ENCODE measurements around the gene PAQR8. TPM values are rescaled to one million over a fixed set of nuclear protein-coding genes. Genes with fewer than 3 reads are reported as not detected.

PAQR8 gene, protein sequence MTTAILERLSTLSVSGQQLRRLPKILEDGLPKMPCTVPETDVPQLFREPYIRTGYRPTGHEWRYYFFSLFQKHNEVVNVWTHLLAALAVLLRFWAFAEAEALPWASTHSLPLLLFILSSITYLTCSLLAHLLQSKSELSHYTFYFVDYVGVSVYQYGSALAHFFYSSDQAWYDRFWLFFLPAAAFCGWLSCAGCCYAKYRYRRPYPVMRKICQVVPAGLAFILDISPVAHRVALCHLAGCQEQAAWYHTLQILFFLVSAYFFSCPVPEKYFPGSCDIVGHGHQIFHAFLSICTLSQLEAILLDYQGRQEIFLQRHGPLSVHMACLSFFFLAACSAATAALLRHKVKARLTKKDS
- 9.5 to 9.7 TPM (median 9.5 TPM) in 3 replicates for total RNA-seq

DNA sequence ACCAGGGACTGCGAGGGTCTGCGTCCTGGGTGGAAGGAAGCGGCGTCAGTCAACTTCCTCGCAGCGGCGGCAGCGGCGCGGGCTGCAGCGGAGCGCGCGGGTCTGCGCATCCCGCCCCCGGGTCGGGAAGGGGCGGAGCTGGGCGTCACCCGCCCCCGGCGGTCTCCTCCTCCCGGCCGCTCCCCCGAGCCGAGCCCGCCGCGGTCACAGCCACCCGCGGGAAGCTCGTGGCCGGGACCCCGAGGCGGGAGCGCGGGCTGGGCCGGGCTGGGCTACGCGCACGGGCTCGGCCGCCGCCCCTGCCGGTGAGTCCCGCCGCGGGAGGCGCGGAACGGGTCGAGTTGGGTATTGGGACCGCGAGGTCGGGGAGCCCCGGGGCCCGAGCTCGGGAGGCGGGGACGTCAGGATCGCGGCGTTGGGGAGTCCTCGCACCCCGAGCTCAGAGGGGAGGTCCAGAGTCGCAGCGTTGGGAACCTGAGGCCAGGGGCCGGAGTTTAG is at the start of gene PAQR8:
Gene PAQR8, plus strand, starts transcription at position 207 of the 498 bp plus-strand sequence. CDS start 41,063 bp downstream, outside the sequence.
- Mint-ChIP-seq H3K27me3 (ENCODE audit: low read depth) (peaks cover 12% of the 10 kb centered on the region), H3K9me3 (no peaks in the 10 kb centered on the region), H3K4me3 (peak within 1 kb of the TSS; percentile 88), H3K4me1 (peaks cover 37% of the 10 kb centered on the region), H3K36me3 (no peaks in the 10 kb centered on the region), H3K27ac (peak within 1 kb of the TSS; percentile 86)
- TF ChIP-seq, protein P1, sequence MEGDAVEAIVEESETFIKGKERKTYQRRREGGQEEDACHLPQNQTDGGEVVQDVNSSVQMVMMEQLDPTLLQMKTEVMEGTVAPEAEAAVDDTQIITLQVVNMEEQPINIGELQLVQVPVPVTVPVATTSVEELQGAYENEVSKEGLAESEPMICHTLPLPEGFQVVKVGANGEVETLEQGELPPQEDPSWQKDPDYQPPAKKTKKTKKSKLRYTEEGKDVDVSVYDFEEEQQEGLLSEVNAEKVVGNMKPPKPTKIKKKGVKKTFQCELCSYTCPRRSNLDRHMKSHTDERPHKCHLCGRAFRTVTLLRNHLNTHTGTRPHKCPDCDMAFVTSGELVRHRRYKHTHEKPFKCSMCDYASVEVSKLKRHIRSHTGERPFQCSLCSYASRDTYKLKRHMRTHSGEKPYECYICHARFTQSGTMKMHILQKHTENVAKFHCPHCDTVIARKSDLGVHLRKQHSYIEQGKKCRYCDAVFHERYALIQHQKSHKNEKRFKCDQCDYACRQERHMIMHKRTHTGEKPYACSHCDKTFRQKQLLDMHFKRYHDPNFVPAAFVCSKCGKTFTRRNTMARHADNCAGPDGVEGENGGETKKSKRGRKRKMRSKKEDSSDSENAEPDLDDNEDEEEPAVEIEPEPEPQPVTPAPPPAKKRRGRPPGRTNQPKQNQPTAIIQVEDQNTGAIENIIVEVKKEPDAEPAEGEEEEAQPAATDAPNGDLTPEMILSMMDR (IDR thresholded peaks at IDR 0.05; ENCODE audit: unreplicated experiment) = no peak
- peak; percentile 43 to 77 for DNase-seq (ENCODE audit: low spot score in 2 of 2, unreplicated experiment in 2 of 2)

DNA sequence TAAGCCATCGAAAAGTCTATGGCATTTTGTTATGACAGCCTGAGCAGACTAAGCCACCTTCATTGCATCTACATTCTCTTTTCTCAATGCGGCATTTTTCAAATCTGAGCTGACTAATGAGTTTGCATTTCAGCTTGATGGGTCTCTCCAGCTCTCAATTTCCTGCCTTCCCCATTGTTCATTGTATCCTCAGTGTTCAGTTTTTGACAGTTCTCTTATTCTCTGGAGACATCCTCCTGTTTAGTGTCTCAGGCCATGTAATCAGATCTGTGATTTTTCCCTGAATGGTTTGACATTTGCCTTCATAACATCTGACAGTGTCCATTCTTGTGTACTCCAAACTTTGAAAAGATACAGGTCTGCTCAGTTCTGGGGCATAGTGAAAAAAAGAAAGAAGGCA is 49.5 kb upstream of the PAQR8 start:
- no peaks in the 10 kb centered on the region for H3K9me3 Mint-ChIP-seq
- no peak for DNase-seq (ENCODE audit: low spot score in 2 of 2, unreplicated experiment in 2 of 2)
- no peak overlapping the region for H3K4me3 Mint-ChIP-seq
- no peaks in the 10 kb centered on the region for H3K27me3 Mint-ChIP-seq (ENCODE audit: low read depth)
- TF ChIP-seq, protein P1 (IDR thresholded peaks at IDR 0.05; ENCODE audit: unreplicated experiment) = no peak
- no peaks in the 10 kb centered on the region for H3K36me3 Mint-ChIP-seq
- no peak overlapping the region for H3K27ac Mint-ChIP-seq
- peaks cover 12% of the 10 kb centered on the region for H3K4me1 Mint-ChIP-seq

DNA sequence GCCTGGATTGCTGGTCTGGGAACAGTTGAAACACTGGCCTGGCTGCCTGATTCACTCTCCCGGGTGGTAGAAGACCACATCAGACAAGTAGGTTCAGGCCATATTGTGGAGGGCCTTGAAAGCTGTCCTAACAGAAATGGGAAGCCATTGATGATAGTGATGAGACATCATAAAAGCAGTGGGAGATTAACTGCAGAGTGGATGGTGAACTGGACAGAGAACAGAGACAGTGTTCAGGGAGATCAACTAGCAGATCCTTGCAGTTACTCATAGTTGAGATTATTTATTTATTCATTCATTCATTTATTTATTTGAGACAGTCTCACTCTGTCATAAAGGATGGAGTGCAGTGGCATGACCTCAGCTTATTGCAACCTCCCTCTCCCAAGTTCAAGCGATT is 47.2 kb upstream of the PAQR8 start:
- Mint-ChIP-seq H3K27ac (no peak overlapping the region), H3K36me3 (no peaks in the 10 kb centered on the region), H3K27me3 (ENCODE audit: low read depth) (no peaks in the 10 kb centered on the region), H3K4me1 (peaks cover 22% of the 10 kb centered on the region), H3K4me3 (no peak overlapping the region), H3K9me3 (no peaks in the 10 kb centered on the region)
- no peak for DNase-seq (ENCODE audit: low spot score in 2 of 2, unreplicated experiment in 2 of 2)
- TF ChIP-seq, protein P1 (IDR thresholded peaks at IDR 0.05; ENCODE audit: unreplicated experiment) = no peak

DNA sequence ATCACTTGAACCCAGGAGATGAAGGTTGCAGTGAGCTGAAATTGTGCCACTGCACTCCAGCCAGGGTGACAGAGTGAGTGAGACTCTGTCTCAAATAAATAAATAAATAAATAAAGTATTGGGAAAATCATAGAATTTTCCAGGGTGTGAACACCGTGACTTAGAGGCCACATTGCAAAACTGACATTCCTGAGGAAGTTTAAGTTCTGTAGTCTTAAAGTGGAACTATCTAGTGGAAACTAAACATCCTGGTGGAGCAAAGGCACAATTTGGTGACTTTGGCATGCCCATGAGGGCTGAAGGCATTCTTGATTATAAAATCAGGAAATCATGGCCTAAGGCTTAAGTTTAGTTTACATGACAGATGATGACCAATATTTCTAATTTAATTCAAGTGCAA is 44.7 kb upstream of the PAQR8 start:
- no peak overlapping the region for H3K27ac Mint-ChIP-seq
- H3K4me1 Mint-ChIP-seq = peaks cover 36% of the 10 kb centered on the region
- H3K9me3 Mint-ChIP-seq = no peaks in the 10 kb centered on the region

DNA sequence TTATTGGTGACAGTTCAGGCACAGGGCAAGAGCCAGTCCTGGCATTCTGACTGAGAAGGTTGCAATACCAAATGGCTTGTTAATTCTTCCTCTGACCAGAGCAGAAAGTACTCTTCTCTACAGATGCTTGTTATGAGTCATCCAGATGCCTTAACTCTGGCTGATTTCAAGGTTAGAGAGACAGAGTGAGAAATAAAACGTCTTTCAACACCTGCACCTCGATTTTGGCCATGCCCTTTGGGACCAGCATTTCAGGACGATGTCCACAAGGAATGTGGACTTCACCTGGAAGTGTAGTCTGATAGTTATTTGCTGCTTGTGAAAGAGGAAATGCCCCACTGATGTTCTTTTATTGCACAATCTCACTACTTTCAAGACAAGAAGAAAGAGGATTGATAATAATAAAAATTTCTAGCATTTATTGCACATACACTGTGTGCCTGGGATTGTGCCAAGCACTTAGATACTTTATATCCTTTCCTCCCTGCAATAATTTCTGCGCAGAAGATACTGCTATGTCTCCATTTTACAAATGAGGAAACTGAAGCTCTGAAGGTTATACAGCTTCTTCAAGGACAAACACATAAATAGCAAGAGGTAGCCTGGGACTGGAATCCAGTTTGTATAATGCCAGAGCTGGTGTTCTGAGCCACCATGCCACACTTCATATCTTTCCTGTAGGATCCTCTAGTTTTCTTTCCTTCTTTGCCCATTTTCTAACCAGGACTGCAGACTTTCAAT is 43.9 kb upstream of the PAQR8 start:
- DNase-seq (ENCODE audit: low spot score in 2 of 2, unreplicated experiment in 2 of 2) = no peak
- H3K4me3 Mint-ChIP-seq = no peak overlapping the region
- H3K36me3 Mint-ChIP-seq = no peaks in the 10 kb centered on the region
- no peaks in the 10 kb centered on the region for H3K9me3 Mint-ChIP-seq
- H3K27ac Mint-ChIP-seq = no peak overlapping the region
- H3K4me1 Mint-ChIP-seq = peaks cover 39% of the 10 kb centered on the region
- no peaks in the 10 kb centered on the region for H3K27me3 Mint-ChIP-seq (ENCODE audit: low read depth)
- TF ChIP-seq, protein P1 (IDR thresholded peaks at IDR 0.05; ENCODE audit: unreplicated experiment) = no peak

More for the DNA sequence above, 44.7 kb upstream of the PAQR8 start:
- H3K36me3 Mint-ChIP-seq = no peaks in the 10 kb centered on the region
- TF ChIP-seq, protein P1 (IDR thresholded peaks at IDR 0.05; ENCODE audit: unreplicated experiment) = no peak
- DNase-seq (ENCODE audit: low spot score in 2 of 2, unreplicated experiment in 2 of 2) = no peak
- H3K27me3 Mint-ChIP-seq (ENCODE audit: low read depth) = no peaks in the 10 kb centered on the region
- no peak overlapping the region for H3K4me3 Mint-ChIP-seq
